Panc1 (cell line): ENCODE results near the gene UST.

Experiments
- POLR2AphosphoS5 ChIP-seq: IDR thresholded peaks from 2 replicates; pipeline ENCODE4 v1.6.1; 2012; ENCODE audit warnings: mild to moderate bottlenecking, low read depth, low read length, moderate library complexity
- TCF7L2 ChIP-seq: IDR thresholded peaks from 2 replicates; pipeline ENCODE4 v1.6.1; 2011; ENCODE audit warnings: mild to moderate bottlenecking, low read depth, low read length, inconsistent platforms

- TF ChIP-seq POLR2AphosphoS5 (no peak), TCF7L2 (no peak)
Observed at GRCh38 chr6:149125309-149125708, 378.5 kb downstream of the UST start.
